GM19395 (cell line): Measurements from ENCODE around the gene NUDT9.
"Not testable (repeated sequence)": the region's sequence is repeated elsewhere in the genome, so short reads cannot be mapped to it uniquely, and the experiment has no call there.

Source experiments
- ATAC-seq: cut with Tn5 transposase; IDR thresholded peaks from one replicate; pipeline ENCODE4 v1.9.1; 2021; ENCODE audit warnings: mild to moderate bottlenecking, moderate library complexity; ENCODE audit not compliant: unreplicated experiment

The NUDT9 gene

DNA sequence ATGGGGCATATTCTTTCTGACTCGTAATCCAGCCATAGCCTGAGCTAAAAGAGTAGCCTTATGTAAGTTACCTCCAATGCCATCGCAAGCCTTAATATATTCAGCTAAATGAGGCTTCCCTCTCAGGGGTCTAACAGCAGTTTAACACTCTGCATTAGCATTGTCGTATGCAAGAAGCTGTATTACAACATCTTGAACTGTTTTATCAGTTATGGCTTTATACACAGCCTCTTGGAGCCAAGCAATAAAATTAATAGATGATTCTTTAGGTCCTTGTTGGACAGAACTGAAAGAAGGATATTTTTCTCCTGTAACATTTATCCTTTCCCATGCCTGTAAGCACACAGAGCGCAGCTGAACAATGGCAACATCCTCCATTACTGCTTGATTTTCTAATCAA is 15.5 kb upstream of the NUDT9 start:
- ATAC-seq: peak; percentile 8

DNA sequence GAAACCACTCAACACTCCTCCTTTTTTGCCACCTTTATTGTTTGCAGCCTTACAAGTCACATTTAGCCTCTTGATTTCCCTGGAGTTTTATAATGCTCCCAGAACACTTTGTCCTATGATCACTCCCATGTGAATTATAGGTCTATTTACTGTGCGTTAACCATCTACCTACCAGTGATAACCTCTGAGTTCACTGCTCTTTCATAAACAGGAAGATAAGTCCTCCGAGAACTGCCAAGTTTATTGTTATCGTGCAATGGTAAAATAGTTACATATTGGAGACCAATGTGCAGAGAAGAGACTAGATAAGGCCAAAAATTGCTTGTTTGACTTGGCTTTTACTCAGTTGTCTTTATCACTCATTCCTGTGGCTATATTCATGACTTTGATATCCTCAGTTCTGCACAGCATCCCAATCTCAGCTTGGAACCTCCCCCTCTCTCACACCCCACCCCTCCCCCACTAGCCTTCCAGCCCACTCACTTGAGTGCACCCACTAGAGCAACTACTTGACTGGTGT is 12.9 kb upstream of the NUDT9 start:
- ATAC-seq: no peak

- ATAC-seq: no peak
These were observed 12.2 kb upstream of the NUDT9 start for GRCh38 chr4:87410157-87410556.

DNA sequence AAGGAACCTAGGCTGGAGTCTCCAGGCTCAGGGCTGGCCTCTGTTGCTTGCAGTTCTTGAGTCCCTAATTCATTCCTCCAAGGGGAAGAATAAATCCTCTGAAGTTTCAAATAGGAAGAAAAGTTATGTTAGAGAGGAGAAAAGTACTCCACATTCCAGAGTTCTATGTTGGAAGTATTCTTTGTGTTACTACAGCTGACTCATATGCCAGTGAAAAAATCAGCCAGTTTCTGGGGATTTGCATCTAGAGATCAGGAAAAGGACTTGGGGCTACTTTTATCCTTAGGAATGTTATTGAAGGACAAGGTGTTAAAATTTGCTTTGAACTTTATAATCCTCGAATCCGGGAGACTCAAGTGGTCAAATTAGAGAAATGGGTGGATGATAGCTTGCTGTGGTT is 11.7 kb upstream of the NUDT9 start:
- no peak for ATAC-seq

DNA sequence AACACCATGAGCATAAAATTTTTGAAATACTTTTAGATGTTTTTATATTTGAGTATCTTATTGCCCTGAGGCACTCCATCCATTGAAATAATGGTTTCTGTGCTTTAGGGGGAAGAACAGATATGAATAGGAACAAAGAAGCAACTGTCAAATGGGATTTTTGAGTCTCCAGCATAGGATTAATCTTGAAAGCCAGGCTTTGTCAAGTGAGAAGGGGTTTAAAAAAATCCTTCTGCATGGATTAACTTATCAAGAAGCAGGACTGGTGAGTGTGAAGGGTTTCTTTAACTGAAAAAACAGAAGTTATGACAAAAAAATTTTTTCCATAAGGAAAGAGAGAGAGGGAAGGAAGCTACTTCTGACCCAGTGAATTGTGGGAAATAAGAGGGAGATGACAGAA is 7.6 kb upstream of the NUDT9 start:
- ATAC-seq: no peak

DNA sequence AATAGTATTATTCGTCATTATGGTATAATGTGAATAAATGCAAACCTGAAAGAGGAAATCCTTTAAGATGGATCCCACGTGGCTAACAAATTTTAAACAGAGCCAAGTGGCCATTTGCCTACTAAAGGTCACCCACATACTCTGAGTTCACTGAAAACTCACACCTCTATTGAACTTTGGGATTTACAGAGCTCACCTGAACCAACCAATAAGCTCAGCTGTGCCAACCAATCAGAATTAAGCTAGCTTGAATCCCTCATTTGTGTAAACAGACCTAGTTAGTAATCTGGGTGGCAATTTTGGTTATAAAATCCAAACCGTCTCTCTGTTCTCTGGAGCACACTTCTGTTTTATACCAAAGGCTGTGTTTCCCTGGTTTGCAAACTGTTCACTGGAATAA is 5.4 kb upstream of the NUDT9 start:
- ATAC-seq: no peak

DNA sequence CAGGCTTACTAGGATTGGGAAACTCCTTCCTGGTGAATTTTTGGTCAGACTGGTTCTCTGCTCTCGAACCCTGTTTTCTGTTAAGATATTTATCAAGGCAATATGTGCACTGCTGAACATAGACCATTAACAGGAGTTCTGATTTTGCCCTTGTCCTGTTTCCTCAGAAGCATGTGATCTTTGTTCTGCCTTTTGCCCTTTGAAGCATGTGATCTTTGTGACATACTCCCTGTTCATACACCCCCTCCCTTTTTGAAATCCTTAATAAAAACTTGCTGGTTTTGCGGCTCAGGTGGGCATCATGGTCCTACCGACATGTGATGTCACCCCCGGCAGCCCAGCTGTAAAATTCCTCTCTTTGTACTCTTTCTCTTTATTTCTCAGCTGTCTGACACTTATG is 4.0 kb upstream of the NUDT9 start:
- not testable (repeated sequence) for ATAC-seq

DNA sequence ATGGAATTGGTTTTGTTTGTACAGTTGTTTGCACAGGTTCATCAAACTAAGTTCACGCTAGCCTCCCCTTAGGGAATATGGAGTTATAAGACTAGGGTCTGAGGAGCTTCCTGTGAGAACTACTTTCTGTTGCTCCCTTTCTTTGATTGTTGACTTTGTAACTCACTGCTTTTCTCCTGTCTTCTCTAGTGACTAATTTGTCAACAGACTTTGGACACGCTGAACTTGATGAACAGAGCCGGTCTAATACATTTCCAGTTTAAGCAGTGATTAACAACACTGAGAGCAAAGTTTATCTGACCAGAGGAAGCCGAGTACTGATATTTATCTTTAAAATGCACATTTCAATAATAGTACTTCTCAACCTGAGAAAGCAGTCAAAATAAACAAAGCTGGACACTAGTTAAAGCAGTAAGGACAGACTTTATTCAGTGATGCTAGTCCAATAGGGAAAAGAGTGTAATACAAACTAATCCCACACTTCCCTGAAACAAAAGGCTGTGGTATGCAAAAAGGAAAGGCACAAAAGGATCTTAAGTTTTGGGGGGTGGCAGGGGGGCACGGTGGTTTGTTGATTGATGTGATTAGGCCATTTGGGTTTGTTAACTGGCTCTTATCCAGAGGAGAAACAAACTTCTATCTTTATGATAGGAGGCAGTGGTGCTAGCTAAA is 2.7 kb upstream of the NUDT9 start:
- no peak for ATAC-seq

- no peak for ATAC-seq
These were observed 2.0 kb upstream of the NUDT9 start for GRCh38 chr4:87420276-87420830.

DNA sequence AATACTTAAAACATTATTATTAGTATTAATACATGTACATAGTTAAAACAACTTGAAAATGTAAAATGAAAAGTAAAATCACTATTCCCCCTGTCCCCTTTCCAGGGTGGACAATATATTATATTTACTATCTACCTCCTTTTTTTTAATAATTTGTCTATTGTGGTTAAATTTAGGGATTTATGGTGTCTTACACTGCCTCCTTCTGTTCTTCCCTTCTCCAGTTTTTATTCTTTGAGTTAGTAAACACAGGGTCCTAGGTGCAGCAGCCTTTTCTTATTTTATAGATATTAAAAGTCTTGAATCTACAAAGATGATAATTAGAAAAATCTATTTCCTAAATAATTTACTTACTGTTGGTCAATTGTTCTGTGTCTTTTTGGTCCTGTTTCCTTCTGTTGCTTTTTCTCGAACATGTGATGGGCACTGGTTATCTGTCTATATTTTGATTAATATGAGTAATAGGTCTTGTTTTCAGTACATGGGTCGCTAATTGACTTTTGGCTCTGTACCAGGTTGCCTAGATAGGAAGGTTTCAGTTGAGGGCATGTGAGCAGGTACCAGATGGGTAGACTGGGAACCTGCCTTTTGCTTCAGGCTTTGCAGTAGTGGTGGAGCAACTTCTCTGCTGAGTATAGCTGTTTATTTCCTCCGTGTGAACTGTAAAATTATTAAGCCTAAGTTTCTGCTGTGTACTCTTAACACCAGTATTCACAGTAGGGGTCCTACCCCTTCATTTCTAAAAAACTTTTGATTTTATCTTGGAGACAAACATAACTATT is 1.1 kb downstream of the NUDT9 start:
- no peak for ATAC-seq

GRCh38 chr4:87424099-87424543 is 1.7 kb downstream of the NUDT9 start:
- not testable (repeated sequence) for ATAC-seq

GRCh38 chr4:87425711-87426110 is 3.3 kb downstream of the NUDT9 start:
- ATAC-seq: no peak

DNA sequence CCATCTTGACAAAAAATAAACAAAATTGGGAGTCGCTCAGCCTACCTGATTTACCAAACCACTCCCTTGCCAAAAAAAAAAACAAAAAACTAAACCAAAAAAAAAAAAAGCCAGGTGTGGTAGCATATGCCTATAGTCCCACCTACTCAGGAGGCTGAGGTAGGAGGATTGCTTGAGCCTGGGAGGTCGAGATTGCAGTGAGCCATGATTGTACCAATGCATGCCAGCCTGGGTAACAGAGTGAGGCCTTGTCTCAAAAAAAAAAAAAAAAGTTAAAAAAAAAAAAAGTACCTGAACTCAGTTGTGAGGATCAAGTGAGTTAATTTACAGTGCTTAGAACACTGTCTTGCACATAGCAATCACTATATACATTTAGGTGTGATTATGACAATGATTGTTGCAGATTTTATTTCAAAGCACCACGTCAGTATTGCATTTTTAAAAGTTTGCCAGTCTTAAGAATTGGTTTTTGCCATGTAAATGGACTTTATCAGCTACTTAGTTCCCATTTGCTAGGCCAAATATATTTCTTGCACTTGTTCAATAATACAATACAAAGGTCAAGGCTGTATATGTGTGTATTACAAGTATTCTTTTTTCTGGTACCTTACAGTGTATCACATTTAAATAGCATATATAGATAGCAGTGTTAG is 4.6 kb downstream of the NUDT9 start:
- ATAC-seq: no peak

- ATAC-seq: no peak
These were observed 5.1 kb downstream of the NUDT9 start for GRCh38 chr4:87427518-87427868.

DNA sequence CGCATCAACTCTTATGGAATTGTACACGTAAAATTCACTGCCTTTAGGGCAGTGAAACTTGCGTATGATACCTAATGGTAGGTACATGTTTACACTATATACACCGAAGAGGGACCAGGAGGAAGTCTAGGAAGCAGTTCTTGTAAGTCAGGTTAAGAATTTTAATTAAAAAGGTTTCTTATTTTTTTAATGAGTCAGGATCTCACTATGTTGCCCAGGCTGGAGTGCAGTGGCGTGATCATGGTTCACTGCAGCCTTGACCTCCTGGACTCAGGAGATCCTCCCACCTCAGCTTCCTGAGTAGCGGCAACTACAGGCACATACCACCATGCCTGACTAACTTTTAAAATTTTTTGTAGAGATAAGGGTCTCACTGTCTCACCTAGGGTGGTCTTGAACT is 6.6 kb downstream of the NUDT9 start:
- ATAC-seq: no peak

DNA sequence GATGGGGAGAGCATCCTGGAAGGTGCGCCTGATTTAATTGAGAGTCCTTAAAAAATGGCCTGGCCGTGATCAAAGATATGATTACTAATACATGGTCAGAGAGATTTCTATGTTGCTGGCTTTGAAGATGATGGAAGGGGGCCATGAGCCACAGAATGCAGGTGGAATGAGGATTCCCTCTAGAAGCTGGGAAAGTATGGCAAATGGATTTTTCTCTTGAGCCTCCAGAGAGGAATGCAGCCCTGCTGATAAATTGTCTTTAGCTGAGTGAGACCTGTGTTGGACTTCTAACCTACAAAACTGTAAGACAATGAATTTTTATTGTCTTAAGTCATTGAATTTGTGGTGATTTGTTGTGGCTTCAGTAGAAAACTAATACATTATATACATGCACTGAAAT is 7.7 kb downstream of the NUDT9 start:
- no peak for ATAC-seq

DNA sequence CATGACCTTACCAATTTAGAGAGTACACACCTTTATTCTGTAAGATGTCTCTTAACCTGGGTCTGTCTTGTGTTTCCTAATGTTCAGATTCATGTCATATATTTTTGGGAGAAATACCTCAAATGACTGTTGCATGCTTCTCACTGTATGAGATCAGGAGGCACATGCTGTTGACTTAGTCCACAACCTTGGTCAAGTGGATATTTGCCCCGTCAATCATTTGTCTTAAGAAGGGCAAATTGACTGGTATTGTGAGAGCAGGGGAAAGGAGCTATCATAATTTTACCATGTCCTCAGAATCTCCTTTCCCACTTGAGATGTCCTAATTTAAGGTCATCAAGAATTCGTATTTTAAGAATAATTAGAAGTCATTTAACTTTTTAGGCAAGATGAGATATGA is 11.0 kb downstream of the NUDT9 start:
- ATAC-seq: no peak

GRCh38 chr4:87442889-87443288 is 20.5 kb downstream of the NUDT9 start:
- no peak for ATAC-seq

DNA sequence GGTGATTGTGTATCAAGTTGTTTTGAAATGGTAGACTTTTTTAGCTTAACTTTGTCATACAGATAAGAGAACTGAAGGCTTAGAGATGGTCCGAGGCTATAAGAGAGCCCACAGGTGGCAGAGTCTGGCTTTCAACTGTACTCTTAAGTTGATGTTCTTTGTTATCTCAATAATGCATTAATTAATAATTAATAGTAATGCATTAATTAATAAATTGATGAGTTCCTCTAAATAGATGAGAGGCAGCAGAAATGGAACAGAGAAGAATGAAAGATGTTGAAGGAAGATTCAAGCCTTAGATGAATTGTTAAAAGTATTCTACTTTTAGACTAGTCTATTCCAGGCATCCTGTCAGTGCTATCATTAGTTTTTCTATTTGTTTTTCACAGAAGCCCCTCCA is 22.4 kb downstream of the NUDT9 start:
- no peak for ATAC-seq

DNA sequence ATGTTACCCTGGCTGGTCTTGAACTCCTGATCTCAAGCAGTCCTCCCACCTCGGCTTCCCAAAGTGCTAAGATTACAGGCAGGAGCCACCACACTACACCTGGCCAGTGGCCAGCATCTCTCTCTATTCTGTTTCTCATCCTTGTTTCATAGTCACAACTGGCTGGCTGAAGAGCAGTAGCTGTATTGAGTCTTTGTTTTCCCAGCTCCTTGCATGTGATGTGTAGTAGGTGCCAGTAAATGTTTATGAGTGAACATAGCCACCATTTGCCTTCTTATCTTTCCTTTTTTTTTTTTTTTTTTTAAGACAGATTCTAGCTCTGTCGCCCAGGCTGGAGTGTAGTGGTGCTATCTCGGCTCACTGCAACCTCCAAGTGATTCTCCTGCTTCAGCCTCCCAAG is 23.6 kb downstream of the NUDT9 start:
- ATAC-seq: no peak

DNA sequence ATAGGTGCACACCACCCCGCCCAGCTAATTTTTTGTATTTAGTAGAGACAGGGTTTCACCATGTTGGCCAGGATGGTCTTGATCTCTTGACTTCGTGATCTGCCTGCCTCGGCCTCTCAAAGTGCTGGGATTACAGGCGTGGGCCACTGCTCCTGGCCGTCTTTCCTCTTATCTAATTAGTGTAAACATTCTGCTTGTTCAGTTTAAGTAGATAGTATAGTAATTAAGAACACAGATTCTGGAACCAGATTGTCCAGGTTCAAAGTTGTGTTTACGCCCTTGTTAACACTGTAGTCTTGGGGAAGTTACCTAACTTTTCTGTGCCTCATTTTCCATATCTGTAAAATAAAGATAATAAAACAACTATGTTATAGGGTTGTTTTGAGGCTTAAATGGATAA is 24.0 kb downstream of the NUDT9 start:
- ATAC-seq: not testable (repeated sequence)

GRCh38 chr4:87451537-87451936 is 29.2 kb downstream of the NUDT9 start:
- no peak for ATAC-seq
